ENCODE results near the gene TMEM156.
"Not testable (repeated sequence)": the region's sequence is repeated elsewhere in the genome, so short reads cannot be mapped to it uniquely, and the experiment has no call there.

The TMEM156 gene

DNA sequence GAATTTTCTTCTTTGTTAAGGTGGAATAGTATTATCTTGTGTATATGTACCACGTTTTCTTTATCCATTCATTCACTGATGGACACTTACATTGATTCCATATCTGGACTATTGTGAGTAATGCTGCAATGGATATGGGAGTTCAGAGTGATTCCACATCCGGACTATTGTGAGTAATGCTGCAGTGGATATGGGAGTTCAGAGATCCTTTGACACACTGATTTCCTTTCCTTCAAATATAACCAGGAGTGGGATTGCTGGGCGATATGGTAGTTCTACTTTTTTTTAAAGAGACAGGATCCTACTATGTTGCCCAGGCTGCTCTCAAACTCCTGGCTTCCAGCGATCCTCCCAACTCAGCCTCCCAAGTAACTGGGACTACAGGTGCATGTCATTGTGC is 12.1 kb downstream of the TMEM156 start:
- no peaks in the 10 kb centered on the region for H3K27me3 ChIP-seq
- H3K36me3 ChIP-seq = no peaks in the 10 kb centered on the region
- no peaks in the 10 kb centered on the region for H3K4me1 ChIP-seq (ENCODE audit: control insufficient read depth in 1 of 2, insufficient read depth in 1 of 2, low read depth in 1 of 2, low read length in 1 of 2)
- H3K27ac ChIP-seq = no peak overlapping the region
- no peaks in the 10 kb centered on the region for H3K9me3 ChIP-seq
- TF ChIP-seq, protein P1, sequence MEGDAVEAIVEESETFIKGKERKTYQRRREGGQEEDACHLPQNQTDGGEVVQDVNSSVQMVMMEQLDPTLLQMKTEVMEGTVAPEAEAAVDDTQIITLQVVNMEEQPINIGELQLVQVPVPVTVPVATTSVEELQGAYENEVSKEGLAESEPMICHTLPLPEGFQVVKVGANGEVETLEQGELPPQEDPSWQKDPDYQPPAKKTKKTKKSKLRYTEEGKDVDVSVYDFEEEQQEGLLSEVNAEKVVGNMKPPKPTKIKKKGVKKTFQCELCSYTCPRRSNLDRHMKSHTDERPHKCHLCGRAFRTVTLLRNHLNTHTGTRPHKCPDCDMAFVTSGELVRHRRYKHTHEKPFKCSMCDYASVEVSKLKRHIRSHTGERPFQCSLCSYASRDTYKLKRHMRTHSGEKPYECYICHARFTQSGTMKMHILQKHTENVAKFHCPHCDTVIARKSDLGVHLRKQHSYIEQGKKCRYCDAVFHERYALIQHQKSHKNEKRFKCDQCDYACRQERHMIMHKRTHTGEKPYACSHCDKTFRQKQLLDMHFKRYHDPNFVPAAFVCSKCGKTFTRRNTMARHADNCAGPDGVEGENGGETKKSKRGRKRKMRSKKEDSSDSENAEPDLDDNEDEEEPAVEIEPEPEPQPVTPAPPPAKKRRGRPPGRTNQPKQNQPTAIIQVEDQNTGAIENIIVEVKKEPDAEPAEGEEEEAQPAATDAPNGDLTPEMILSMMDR (IDR thresholded peaks at IDR 0.05) = no peak
- no peak overlapping the region for H3K4me3 ChIP-seq (ENCODE audit: low read depth in 1 of 2, low read length in 1 of 2)

DNA sequence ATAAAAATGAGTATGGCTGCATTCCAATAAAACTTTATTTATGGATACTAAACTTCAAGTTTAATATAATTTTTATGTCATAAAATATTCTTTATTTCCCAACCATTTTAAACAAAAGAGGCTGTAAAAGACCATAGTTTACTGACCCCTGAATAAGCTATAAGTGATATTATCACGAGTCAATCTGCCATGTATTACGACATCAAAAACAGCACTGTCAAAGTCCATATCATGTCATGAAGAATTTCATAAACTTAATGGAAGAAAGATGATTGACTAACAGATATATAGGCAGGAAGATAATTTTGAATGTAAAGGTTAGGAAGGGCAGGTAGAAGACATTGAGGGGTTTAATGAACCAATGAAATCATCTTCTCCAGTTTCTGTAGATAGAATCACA is 18.2 kb downstream of the TMEM156 start:
- no peaks in the 10 kb centered on the region for H3K4me1 ChIP-seq (ENCODE audit: control insufficient read depth in 1 of 2, insufficient read depth in 1 of 2, low read depth in 1 of 2, low read length in 1 of 2)
- H3K9me3 ChIP-seq = no peaks in the 10 kb centered on the region
- H3K4me3 ChIP-seq (ENCODE audit: low read depth in 1 of 2, low read length in 1 of 2) = no peak overlapping the region
- H3K36me3 ChIP-seq = no peaks in the 10 kb centered on the region
- H3K27me3 ChIP-seq = no peaks in the 10 kb centered on the region
- H3K27ac ChIP-seq = no peak overlapping the region
- TF ChIP-seq, protein P1 (IDR thresholded peaks at IDR 0.05) = no peak

DNA sequence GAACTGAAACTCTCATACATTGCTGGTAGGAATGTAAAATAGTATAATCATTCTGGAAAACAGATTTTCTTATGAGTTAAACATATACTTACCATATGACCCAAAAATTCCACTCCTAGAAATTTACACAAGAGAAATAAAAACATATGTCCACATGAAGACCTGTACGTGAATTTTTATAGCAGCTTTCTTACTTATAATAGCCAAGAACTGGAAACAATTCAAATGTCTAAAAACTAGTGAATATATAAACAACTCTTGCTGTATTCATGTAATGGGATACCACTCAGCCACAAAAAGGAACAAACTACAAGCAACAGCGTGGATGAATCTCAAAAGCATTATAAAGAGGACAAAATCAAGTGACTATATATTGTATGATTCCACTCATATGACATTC is 27.5 kb downstream of the TMEM156 start:
- Histone ChIP-seq H3K9me3 (no peaks in the 10 kb centered on the region), H3K4me3 (ENCODE audit: low read depth in 1 of 2, low read length in 1 of 2) (no peak overlapping the region)
- TF ChIP-seq, protein P1 (IDR thresholded peaks at IDR 0.05) = no peak

DNA sequence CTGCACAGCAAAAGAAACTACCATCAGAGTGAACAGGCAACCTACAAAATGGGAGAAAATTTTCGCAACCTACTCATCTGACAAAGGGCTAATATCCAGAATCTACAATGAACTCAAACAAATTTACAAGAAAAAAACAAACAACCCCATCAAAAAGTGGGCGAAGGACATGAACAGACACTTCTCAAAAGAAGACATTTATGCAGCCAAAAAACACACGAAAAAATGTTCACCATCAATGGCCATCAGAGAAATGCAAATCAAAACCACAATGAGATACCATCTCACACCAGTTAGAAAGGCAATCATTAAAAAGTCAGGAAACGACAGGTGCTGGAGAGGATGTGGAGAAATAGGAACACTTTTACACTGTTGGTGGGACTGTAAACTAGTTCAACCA is 30.2 kb downstream of the TMEM156 start:
- H3K4me1 ChIP-seq (ENCODE audit: control insufficient read depth in 1 of 2, insufficient read depth in 1 of 2, low read depth in 1 of 2, low read length in 1 of 2); H3K9me3 ChIP-seq; H3K27me3 ChIP-seq; H3K36me3 ChIP-seq; H3K4me3 ChIP-seq (ENCODE audit: low read depth in 1 of 2, low read length in 1 of 2); H3K27ac ChIP-seq: not testable (repeated sequence)

More for the DNA sequence above, 27.5 kb downstream of the TMEM156 start:
- Histone ChIP-seq H3K4me1 (ENCODE audit: control insufficient read depth in 1 of 2, insufficient read depth in 1 of 2, low read depth in 1 of 2, low read length in 1 of 2) (no peaks in the 10 kb centered on the region), H3K27me3 (no peaks in the 10 kb centered on the region), H3K27ac (no peak overlapping the region), H3K36me3 (no peaks in the 10 kb centered on the region)

DNA sequence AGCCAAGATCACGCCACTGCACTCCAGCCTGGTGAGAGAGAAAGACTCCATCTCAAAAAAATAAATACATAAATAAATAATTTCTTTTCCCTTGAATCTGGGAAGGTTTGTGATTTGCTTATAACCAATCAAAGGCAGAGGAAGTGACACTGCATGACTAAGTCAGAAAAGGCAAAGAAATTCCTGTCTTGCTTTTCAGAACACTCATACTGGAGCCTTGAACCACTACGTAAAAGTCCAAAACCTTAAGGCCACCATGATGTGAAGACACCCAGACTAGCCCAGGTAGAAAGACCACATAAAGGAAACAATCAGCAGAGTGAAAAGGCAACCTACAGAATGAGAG is 36.6 kb downstream of the TMEM156 start:
- no peak overlapping the region for H3K4me3 ChIP-seq (ENCODE audit: low read depth in 1 of 2, low read length in 1 of 2)
- TF ChIP-seq, protein P1 (IDR thresholded peaks at IDR 0.05) = no peak
- no peaks in the 10 kb centered on the region for H3K9me3 ChIP-seq
- H3K4me1 ChIP-seq (ENCODE audit: control insufficient read depth in 1 of 2, insufficient read depth in 1 of 2, low read depth in 1 of 2, low read length in 1 of 2) = peaks cover 0 to 11% of the 10 kb centered on the region in 2 experiments
- H3K27me3 ChIP-seq = no peaks in the 10 kb centered on the region
- H3K27ac ChIP-seq = no peak overlapping the region
- no peaks in the 10 kb centered on the region for H3K36me3 ChIP-seq

DNA sequence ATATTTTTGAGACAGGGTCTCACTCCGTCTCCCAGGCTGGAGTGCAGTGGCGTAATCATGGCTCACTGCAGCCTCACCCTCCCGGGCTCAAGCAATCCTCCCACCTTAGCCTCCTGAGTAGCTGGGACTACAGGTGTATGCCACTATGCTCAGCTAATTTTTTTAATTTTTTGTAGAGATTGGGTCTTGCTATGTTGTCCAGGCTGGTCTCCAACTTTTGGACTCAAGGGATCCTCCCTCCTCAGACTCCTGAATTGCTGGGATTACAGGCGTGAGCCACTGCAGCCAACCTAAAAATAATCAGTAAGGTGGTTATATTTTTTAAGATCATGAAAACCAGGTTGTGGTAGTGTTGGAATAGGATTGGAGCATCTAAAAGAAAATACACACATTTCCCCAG is 38.1 kb downstream of the TMEM156 start:
- Histone ChIP-seq H3K36me3 (no peaks in the 10 kb centered on the region), H3K27ac (no peak overlapping the region)

More for the DNA sequence above, 38.1 kb downstream of the TMEM156 start:
- no peak overlapping the region for H3K4me3 ChIP-seq (ENCODE audit: low read depth in 1 of 2, low read length in 1 of 2)
- H3K4me1 ChIP-seq (ENCODE audit: control insufficient read depth in 1 of 2, insufficient read depth in 1 of 2, low read depth in 1 of 2, low read length in 1 of 2) = peaks cover 0 to 11% of the 10 kb centered on the region in 2 experiments
- no peaks in the 10 kb centered on the region for H3K9me3 ChIP-seq
- no peaks in the 10 kb centered on the region for H3K27me3 ChIP-seq
- TF ChIP-seq, protein P1 (IDR thresholded peaks at IDR 0.05) = no peak
